Thymus (tissue), 11 donors: ENCODE measurements around the gene PHF2. TPM values are rescaled to one million over a fixed set of nuclear protein-coding genes. Genes with fewer than 3 reads are reported as not detected.

Experiments used
- DNase-seq, 9 donors: peaks; one replicate each; pipeline ENCODE4 v3.0.0-alpha.2; 2013; ENCODE audit warnings: low spot score in 9 of 9, low read depth in 6 of 9, missing footprints in 1 of 9
- H3K27ac ChIP-seq, 2 donors: one replicate each; pipeline ENCODE4 v1.5.1; 2013; ENCODE audit warnings: control low read depth in 1 of 2, low read depth in 1 of 2, low read length in 1 of 2, mild to moderate bottlenecking in 1 of 2, moderate library complexity in 1 of 2
- H3K27me3 ChIP-seq, 2 donors: one replicate each; pipeline ENCODE4 v1.5.1; 2013; ENCODE audit warnings: low read length in 1 of 2; ENCODE audit not compliant: control insufficient read depth in 2 of 2, insufficient read depth in 1 of 2
- H3K36me3 ChIP-seq, 2 donors: one replicate each; pipeline ENCODE4 v1.5.1; 2013; ENCODE audit warnings: low read length in 1 of 2, mild to moderate bottlenecking in 1 of 2, moderate library complexity in 1 of 2; ENCODE audit not compliant: control insufficient read depth in 2 of 2, insufficient read depth in 2 of 2
- H3K4me1 ChIP-seq, 2 donors: one replicate each; pipeline ENCODE4 v1.5.1; 2013; ENCODE audit warnings: low read length in 2 of 2; ENCODE audit not compliant: control insufficient read depth in 2 of 2, insufficient read depth in 2 of 2
- H3K4me3 ChIP-seq, 2 donors: one replicate each; pipeline ENCODE4 v1.5.1; 2013; ENCODE audit warnings: low read length in 2 of 2, control low read depth in 1 of 2, mild to moderate bottlenecking in 1 of 2
- H3K9me3 ChIP-seq, 2 donors: one replicate each; pipeline ENCODE4 v1.5.1; 2013; ENCODE audit warnings: low read length in 1 of 2, mild to moderate bottlenecking in 1 of 2; ENCODE audit not compliant: control insufficient read depth in 2 of 2, insufficient read depth in 1 of 2
- WGBS: extraction: QIAGEN DNeasy Blood & Tissue Kit; methylation state at CpG from one replicate; pipeline ENCODE4 v1.1.7; 2013; 5-methylcytosine and 5-hydroxymethylcytosine counted together
- polyA plus RNA-seq: library from polyadenylated mRNA; stranded (reverse); fragments of 200-250 nt; gene quantifications from one replicate; pipeline ENCODE4 v1.2.3, GENCODE V29; 2013
- total RNA-seq: library from RNA; stranded (reverse); fragments of 120-200 nt; gene quantifications from one replicate; pipeline ENCODE4 v1.2.4, GENCODE V29; 2013
- donor health status: healthy.

The PHF2 gene
- total and polyA plus RNA-seq, 2 donors: 13.6 to 26.8 TPM

DNA sequence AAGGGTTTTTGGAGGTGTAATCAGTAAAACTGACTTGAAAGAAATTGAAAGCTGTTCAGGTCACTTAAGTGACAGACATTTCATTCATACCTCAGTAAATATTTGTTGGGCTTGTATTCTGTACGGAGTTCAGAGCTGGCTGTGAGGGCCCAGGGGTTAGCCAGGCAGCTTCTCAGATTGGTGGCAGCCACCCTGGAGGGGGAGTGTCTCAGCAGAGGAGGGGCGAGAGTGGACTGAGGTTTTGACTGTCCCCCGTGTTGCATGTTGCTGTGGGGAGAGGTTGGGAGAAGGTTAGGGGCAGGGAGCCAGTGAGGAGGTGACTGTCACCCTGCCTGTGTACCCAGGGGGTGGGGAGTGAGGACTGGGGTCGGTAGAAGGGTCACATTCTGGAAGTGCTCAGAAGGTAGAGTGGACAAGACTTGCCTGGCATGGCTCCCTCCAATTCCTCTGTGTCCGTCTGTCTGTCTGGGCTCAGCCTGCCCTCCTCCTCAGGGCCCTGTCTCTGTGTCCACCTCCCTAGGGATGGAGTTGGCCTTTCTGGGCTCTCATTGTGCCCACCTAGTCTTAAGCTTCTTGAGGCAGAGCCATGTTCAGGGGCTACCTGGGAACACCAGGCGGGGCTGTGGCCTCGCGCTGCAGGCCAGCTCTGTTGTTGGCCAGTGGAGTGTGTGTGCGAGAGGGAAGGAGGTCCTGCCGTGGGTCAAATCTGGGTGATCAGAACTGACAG lies 4.4 kb downstream of the PHF2 start:
- H3K27me3 ChIP-seq: no peaks in the 10 kb centered on the region
- 97% methylated on average over 10 of the region's 10 CpGs for WGBS
- peaks cover 4 to 15% of the 10 kb centered on the region in 2 donors for H3K4me1 ChIP-seq
- H3K9me3 ChIP-seq: no peaks in the 10 kb centered on the region
- H3K36me3 ChIP-seq: no peaks in the 10 kb centered on the region
- H3K27ac ChIP-seq: no peak overlapping the region
- no peak overlapping the region for H3K4me3 ChIP-seq
- no peak for DNase-seq

DNA sequence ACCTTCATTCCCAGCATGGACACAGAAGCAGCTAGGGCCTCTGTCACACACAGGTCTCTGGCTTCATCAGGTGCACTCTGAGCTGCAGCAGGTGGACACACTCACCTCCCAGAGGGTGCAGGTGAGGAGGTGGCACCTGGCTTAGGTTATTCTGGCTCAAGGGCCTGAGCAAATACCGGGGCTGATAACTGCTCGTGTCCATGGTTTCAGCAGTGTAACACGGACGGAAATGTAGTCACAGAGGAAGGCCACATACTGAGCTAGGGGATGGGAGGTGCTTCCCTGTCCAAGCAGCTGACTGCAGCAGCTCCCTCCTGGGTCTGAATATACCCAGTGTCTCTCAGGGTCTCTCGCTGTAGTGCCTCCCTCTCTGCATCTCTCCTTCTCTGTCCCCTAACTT lies 5.7 kb downstream of the PHF2 start:
- no peak overlapping the region for H3K27ac ChIP-seq
- 90% methylated on average over 5 of the region's 5 CpGs for WGBS

DNA sequence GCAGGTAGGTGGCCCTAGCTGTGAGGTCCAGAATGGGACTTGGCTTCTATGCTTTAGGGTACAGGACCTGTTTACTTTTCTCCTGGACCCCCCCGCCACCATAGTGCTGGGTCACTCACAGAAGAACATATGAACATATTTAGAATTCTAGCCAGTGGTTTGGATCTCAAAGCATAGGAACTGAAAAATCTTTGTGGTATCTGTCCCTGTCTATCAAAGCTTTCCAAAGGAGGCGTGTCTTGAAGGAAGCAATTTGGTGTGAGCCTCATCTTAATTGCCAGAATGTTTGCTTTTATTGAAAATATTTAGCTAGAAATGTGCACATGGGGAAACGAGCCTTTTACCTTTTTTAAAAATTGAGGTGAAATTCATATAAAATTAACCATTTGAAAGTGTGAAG lies 6.2 kb downstream of the PHF2 start:
- 95% methylated on average over 3 of the region's 3 CpGs for WGBS

More for the DNA sequence above, 5.7 kb downstream of the PHF2 start:
- Histone ChIP-seq H3K4me3 (no peak overlapping the region), H3K9me3 (no peaks in the 10 kb centered on the region), H3K4me1 (peaks cover 4 to 15% of the 10 kb centered on the region in 2 donors), H3K27me3 (no peaks in the 10 kb centered on the region), H3K36me3 (no peaks in the 10 kb centered on the region)
- DNase-seq: no peak

DNA sequence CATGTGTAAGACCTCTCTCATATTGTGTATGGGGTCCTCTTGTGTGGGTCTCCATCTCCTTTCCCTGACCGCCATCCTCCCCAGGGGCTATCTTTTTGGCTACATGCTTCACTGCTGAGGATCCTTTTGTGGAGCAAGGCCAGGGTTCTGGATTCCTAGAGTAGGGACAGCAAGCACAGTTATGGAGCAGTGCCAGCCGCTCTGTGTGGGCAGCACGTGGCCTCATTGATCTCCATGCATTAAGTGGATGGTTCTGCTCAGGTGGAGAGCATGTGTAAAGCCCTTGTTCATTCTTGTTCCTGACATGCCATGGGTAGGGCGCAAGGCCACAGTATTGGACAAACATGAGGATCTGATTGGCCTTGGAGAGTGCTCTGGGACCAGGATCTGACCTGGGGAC lies 8.9 kb downstream of the PHF2 start:
- no peak for DNase-seq
- H3K9me3 ChIP-seq: no peaks in the 10 kb centered on the region
- H3K4me3 ChIP-seq: no peak overlapping the region
- H3K27ac ChIP-seq: no peak overlapping the region
- over 99% methylated on average over 4 of the region's 4 CpGs for WGBS
- H3K4me1 ChIP-seq: peaks cover 3 to 12% of the 10 kb centered on the region in 2 donors
- H3K36me3 ChIP-seq: no peaks in the 10 kb centered on the region
- no peaks in the 10 kb centered on the region for H3K27me3 ChIP-seq

More for the DNA sequence above, 6.2 kb downstream of the PHF2 start:
- Histone ChIP-seq H3K9me3 (no peaks in the 10 kb centered on the region), H3K27ac (no peak overlapping the region), H3K4me3 (no peak overlapping the region), H3K27me3 (no peaks in the 10 kb centered on the region), H3K36me3 (no peaks in the 10 kb centered on the region), H3K4me1 (peaks cover 4 to 12% of the 10 kb centered on the region in 2 donors)
- no peak for DNase-seq

GRCh38 chr9:93585695-93586094 lies 9.3 kb downstream of the PHF2 start:
- DNase-seq: no peak
- Histone ChIP-seq H3K4me1 (peaks cover 3 to 13% of the 10 kb centered on the region in 2 donors), H3K36me3 (no peaks in the 10 kb centered on the region), H3K9me3 (no peaks in the 10 kb centered on the region), H3K4me3 (no peak overlapping the region), H3K27ac (no peak overlapping the region), H3K27me3 (no peaks in the 10 kb centered on the region)
- WGBS: 98% methylated on average over 4 of the region's 4 CpGs

GRCh38 chr9:93586290-93587057 lies 10.1 kb downstream of the PHF2 start:
- Histone ChIP-seq H3K27me3 (no peaks in the 10 kb centered on the region), H3K9me3 (no peaks in the 10 kb centered on the region), H3K4me1 (peaks cover 3 to 13% of the 10 kb centered on the region in 2 donors), H3K36me3 (no peaks in the 10 kb centered on the region), H3K4me3 (no peak overlapping the region), H3K27ac (no peak overlapping the region)
- 98% methylated on average over 13 of the region's 13 CpGs for WGBS
- no peak for DNase-seq

DNA sequence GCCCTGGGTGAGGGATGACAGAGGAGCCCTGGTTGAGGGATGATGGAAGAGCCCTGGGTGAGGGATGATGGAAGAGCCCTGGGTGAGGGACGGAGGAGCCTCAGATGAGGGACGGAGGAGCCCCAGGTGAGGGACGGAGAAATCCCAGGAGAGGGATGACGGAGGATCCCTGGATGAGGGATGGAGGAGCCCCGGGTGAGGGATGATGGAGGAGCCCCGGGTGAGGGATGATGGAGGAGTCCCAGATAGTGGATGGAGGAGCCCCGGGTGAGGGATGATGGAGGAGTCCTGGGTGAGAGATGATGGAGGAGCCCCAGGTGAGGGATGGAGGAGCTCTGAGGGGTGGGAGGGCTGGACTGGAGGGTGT lies 10.9 kb downstream of the PHF2 start:
- Histone ChIP-seq H3K27me3 (no peaks in the 10 kb centered on the region), H3K9me3 (no peaks in the 10 kb centered on the region), H3K27ac (no peak overlapping the region), H3K4me3 (no peak overlapping the region), H3K36me3 (no peaks in the 10 kb centered on the region), H3K4me1 (peaks cover 3 to 13% of the 10 kb centered on the region in 2 donors)
- no peak for DNase-seq
- WGBS: 98% methylated on average over 7 of the region's 7 CpGs

- Histone ChIP-seq H3K4me3 (no peak overlapping the region), H3K27ac (no peak overlapping the region), H3K36me3 (no peaks in the 10 kb centered on the region), H3K27me3 (no peaks in the 10 kb centered on the region), H3K4me1 (peaks cover 3 to 13% of the 10 kb centered on the region in 2 donors), H3K9me3 (no peaks in the 10 kb centered on the region)
- 97% methylated on average over 11 of the region's 11 CpGs for WGBS
- DNase-seq: no peak
Observed at GRCh38 chr9:93587651-93588347, 11.4 kb downstream of the PHF2 start.
